Stimulated activated CD4-positive, alpha-beta T cell treated with anti-CD3 and anti-CD28 coated beads, Interleukin-12 subunit alpha, Interleukin-12 subunit beta, amount 100 ng/mL, for 24 hours (primary cell): ENCODE results near the gene ACOX1.

Source experiments
- DNase-seq, 2 experiments: peaks; one replicate each; pipeline ENCODE4 v3.0.0-alpha.2; 2020; ENCODE audit warnings: low read depth in 2 of 2

ACOX1 gene

DNA sequence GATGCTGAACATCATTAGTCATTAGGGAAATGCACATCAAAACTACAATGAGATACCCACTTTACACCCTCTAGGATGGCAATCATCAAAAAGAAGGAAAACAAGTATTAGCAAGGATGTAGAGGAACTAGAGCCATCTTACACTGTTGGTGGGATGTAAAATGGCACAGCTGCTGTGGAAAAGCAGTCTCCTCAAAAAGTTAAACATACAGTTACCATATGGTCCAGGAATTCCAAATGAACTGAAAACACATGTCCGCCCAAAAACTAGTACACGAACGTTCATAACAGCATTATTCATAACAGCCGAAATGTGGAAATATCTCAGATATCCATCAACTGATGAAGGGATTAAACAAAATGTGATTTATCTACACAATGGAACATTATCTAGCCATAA, 45.2 kb downstream of the ACOX1 start:
- DNase-seq: no peak

DNA sequence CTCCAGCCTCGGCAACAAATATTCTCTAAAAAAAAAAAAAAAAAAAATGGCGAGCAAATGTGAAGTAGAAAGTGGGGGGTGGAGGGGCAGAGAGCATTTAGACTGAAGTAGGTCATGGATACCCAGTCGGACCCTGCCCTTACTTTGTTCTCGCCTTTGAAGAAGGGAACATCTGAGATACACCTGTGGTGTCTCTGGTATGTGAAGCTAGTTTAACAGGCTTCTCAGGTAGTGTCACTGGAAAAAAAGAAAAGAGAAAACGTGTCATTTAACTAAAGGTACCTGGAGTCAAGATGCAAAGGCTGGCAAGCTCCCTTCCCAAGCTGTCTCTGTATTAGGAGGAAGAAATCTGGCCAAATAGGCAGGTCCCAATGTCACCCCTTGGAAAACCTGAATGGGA, 46.1 kb downstream of the ACOX1 start:
- DNase-seq: no peak

DNA sequence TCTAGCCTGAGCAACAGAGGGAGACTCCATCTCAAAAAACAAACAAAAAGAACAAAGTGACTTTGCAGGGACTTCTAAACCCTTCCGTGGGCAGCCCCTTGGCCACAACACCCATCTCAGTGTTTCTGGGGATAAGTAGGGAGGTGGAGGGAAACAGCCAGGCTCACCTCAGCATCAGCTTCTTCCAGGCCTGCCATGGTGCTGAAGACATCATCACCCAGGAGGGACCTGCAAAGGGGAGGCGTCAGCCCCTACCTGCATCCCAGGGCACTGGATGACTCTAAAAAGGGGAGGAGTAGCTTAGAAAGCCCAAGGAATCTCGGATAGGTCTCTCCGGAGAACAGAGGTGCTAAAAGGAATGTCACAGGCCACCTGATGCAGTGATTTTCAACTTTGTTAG, 47.9 kb downstream of the ACOX1 start:
- DNase-seq: no peak

DNA sequence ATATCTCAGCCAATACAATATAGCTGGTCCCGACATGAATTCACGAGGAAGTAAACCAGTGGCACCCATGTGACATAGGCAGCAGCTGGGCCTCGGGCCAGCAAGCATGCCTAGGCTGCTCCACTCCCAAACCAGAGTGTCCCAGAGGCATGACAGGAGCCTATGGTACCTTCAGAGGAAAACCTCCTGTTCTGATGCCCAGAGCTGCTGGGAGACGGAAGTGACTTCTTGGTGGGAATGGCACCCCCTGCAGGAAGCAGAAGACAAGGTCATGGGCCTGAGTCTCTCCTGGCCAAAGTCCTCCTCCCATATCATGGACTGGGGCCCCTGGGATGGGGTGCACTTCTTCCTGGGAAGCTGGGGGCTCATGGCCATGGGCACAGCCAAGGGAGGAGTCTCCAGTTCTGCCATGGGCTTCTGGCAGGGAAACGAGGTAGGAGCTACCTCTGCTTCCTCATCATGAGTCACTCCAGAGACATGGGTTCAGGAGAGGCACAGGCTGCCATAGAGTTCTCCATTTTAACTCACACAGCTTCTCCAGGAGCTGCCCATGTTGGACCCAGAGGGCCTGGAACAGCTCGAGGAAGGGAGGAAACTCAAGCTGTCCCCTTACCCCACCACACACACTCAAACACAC, 51.6 kb downstream of the ACOX1 start:
- DNase-seq: no peak

DNA sequence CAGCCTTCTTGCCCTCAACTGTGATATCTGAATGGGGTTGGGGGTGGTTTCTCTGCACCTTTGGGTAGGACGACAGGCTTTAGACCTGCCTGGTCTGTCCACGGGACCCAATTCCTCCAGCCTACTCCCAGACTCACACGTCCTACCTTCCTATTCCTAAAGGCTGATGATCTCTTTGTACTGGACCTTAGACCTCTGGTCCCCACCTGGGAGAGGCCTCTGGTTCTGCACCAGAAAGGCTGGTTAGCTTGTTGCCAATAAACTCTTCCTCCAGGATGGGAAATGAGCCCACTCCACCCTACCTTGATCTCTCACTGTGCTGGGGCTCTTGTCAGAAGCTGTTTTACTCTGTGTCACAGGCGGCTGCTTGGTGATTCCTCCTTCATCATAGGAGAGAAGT, 52.5 kb downstream of the ACOX1 start:
- DNase-seq: no peak

DNA sequence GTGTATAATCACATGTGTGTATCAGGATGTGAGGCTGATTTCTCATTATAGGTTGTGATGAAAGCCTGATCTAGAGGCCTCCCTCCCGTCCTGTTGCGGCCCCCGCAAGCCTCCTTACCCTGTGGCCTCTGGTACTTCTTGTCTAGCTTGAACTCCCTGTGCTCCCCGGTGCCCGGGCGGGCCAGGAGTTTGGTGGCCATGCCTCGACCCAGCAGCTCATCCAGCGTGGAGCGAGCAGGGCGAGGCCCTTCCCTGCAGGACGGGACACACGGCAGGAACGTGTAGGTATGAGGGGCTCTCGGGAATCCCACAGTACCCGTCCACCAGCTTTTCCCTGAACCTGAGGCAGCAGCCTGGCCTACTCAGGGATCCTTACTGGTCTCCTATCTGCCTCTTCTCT, 53.1 kb downstream of the ACOX1 start:
- DNase-seq: no peak

DNA sequence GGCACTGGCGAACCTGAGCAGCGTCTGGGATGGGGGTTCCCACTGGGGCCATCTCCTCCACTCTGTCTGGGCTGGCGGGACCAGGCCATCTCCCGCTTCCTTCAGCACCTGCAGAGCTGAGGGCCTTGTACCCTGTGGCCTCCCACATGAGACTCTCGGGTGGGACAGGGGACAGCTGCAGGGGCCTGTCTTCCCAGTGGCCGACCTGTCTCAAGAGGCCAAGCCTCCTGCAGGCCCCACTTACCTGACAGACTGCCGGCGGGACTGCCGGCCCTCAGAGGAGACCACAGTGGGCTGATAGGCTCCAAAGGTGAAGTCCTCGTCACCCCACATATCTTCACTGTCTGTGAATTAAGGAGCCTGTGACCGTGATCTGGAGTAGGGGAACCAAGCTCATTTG, 53.9 kb downstream of the ACOX1 start:
- DNase-seq: no peak

DNA sequence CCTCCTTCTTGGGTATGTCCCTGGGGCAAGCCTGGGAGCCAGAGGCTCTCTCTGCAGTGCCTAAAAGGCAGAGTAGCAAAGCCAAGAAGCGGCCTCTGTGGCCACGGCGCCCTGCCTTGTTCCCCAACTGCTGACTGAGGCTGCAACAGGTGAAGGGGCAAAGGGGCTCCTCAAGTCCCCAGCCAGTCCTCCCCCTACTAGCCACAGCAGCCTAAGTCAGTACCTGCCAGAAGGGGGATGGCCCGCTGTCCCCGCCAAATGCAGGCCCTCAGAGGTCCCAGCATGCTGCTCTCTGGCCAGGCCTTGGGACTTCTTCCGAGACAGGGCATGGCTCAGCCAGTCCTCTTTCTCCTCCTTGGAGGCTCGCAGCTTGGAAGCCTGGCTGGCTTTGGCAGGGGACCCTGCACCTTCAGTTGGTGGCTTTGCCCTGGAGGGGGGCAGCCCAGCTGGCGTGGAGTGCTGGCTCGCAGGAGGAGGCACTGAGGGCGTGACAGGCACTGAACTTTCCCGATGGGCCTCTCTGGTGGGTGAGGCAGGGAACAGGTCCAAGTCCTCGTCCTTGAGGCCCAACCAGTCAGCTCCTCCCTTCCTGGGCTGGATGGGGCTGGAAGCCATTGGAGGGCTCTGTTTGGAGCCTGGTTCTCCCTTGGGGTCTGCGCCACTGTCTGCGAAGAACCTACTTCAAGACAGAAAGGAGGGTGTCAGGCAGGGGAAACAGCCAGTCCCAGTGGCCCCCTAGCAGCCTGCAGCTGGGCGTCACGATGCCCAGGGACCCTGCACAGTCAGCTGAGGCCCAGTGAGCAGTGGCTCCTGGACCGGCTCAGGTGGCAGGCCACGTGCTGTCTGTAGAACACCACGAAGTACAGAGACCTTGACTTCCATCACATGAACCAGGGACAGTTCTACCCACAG, 55.7 kb downstream of the ACOX1 start:
- no peak for DNase-seq

DNA sequence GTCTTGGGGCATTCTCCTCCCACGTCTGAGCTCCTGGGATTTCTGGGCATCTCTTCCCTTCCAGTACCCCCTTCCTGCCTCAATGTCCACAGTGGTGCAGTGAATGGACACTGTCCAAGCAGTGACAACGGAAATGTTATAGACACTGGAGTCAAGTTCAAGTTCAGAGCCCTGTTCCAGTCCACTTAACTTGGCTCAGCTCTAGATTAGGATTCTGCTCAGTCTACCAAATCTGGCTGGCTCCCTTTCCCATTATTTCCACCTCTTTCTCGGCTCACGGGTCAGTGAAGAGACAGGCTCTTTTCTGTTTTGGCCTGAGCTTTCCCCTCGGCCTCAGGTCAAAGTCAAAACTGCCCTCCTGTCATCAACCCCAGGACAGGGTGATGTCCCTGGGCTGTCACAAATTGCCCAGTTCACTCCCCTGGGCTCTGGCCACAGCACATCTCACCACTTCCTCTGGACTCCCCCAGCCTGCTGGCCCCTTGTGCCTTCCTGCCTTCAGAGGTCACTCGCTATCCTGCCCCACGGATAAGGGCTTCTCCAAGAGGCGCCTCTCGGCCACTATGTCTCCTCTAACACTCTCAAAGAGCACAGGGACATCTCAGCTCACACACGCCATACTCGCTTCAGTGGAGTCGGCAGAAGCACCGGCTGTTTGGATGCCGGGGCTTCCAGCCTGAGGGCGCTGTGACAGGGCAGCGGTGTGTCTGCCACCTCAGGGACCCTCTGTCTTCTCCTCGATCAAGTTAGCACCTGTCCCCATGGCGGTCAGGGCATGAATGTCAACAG, 56.6 kb downstream of the ACOX1 start:
- DNase-seq: no peak

DNA sequence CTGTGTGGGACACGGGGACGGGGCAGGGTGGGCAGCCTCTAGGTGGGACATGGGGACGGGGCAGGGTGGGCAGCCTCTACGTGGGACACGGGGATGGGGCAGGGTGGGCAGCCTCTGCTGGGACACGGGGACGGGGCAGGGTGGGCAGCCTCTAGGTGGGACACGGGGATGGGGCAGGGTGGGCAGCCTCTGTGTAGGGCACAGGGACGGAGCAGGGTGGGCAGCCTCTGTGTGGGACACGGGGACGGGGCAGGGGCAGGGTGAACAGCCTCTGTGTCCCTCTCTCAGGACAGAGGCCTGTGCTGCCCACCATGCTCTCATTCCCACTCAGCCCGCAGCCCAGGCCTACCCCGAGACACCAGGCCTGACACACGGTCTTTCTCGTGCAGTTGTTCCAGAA, 57.4 kb downstream of the ACOX1 start:
- no peak for DNase-seq

DNA sequence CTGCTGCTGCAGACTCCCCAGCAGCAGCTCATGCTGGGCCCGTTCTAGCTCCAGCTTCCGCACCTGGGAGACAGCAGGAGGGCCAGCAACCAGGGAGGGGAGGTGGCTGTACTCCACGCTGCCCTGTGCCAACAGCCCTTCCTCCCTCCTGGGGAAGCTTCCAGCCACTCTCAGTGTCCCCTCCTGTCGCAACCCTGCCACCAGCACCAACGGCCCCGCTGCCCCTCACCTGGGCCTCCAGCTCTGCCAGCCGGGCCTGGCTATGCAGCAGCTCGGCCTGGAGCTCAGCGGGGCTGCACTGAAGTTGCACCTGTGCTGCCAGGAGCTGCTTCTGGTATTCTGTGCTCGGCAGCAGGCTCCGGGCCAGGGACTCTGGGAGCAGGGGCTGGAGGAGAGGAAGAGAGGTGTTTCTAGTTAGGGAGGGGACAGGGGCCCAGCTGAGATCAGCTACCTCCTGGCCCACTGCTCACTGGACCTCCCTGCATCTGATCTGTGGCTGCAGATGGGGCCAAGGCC, 58.9 kb downstream of the ACOX1 start:
- no peak for DNase-seq

DNA sequence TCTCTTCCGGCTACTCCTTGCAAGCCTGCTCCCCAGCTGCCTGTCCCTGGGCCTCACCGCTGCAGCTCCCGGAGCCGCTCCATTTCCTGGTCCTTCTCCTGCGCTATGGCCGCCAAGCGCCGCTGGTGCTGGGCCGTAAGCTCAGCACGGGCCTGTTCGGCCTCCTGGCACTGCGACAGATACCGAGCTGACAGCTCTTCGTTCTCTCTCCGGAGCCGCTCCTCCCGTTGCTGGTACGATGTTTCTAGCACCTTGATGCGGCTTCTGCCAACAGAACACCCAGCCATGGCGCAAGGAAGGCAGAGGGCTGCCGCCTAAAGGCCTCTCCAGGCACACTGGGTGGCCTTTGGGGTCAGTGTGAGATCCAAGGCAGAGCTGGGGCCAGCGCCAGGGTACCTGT, 59.4 kb downstream of the ACOX1 start:
- DNase-seq: no peak

DNA sequence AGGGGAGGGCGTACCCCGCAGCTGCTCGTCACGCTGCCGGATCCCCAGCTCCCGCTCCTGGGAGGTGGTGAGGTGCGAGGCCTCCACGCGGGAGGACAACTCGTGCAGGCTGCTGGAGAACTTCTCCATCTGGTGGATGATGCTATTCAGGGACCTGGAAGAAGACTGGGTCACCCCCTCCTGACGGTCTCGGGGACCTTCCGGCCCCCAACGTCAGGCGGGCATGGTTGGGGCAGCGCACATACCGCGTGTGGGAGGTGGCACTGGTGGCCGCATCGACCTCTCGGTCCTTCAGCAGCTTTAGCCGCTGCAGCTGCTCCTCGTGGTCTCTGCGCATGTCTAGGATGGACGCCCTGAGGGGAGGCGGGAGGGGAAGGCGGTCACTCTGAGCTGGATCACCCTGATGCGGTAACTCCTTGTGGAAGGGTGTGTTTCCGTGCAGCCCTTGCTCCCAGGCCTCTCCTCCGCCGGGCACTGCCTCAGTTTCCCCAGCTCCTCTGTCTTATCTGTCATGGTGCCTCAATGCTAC, 61.0 kb downstream of the ACOX1 start:
- DNase-seq: no peak

DNA sequence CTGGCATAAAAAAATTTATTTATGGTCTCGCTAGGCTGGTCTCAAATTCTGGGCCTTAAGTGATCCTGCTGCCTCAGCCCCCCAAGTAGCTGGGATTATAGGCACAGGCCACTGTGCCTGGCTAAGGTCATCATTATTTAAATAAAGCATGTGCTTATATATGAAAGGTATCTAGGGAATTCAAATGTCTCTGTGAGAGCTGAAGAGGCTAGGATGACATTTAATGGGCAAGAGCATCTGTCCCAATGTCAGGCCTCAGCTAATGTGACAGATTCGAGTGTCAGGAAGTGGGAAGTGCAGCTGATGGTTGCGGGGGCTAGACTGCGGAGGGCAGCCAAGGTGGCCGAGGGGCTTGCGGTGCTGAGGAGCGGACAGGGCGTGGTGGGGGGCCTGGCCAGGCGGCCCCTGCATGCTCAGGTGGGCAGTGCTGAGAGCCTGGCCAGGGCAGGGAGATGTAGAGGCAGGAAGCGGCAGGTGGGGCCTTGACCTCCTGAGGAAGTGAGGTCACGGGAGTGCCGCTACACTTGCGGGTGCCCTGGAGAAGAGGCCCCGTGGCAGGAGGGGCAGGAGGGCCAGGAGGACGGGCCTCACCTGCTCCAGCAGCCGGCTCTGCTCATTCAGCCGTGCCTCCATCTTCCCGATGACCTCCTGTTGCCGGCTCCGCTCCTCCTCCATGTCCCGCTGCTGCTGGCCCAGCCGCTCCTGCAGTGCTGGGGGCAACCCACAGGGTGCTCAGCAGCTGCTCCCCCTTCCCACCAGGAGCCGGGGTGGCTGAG, 61.6 kb downstream of the ACOX1 start:
- DNase-seq: no peak

DNA sequence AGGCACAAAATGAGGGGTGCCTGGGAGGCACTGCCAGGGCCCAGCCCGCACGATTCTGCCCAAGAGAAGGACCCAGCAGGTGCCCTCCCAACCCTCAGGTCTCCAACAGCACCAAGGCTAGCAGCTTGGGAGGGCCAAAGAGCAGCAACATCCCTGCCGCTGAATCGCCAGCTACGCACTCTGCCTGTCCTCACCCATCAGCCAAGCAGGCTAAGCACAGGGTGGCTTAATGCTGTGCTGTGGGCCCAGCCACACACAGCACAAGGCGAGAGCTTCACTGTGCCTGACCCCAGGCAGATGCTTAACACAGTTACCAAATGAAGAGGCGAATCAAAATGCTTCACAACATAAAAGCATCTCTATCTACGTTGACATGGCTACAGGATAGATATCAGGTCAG, 63.7 kb downstream of the ACOX1 start:
- no peak for DNase-seq

DNA sequence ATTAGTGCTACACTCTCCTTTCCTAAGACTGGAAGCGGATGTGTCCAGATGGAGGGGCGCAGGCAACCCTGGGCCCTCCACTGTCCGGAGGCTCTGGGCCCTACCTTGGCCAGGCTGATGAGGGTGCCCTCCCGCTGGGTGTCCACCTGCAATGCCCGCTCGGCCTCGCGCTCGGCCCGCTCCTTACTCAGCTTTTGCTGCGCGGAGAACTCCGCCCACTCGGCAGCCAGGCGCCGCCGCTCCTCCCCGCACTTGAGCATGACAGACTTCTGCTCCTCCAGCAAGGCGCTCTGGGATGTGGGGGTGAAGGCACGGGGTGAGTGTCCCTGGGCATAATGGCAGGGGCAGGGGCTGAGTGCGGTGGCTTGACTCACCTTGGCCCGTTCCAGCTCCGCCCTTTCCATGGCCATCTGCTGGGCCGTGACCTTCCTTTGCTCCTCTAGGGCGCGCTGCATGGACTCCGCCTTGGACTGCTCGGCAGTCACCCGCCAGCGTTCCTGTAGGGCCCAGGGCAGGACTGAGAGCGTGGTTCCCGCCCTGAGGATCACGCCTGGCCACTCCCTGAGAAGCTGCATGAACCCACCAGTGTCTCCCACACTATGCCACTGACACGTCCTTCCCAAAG, 64.2 kb downstream of the ACOX1 start:
- DNase-seq: no peak

DNA sequence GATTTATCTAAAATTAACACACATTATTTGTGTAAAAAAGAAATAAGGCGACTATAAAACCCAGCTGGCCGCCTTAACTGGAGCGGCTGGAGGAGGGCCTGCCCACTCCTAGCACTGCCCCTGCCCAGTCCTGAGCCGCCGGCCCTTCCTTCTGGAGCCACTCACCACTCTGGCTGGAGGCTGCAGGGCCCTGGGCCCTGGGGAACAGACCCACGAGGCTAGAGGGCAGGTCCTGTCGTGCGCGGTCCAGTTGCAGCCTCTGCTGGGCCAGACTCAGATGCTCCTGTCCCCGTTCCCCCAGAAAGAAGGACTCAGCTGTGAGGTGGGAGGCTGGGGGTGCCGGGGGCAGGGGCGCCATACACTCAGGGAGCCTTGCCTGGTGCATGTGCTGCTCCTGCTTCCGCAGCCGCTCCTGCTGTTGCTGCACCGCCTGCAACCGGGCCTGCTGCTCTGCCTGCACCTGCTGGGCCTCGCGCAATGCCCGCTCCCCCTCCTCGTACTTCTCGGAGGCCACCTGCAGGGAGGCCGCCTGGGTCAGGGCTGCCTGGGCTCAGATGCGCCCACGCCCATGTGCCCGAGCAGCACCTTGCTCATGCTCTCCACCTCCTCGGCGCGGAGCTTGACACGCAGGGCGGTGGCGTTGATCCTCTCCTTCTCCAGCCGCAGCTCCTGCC, 65.3 kb downstream of the ACOX1 start:
- DNase-seq: no peak

DNA sequence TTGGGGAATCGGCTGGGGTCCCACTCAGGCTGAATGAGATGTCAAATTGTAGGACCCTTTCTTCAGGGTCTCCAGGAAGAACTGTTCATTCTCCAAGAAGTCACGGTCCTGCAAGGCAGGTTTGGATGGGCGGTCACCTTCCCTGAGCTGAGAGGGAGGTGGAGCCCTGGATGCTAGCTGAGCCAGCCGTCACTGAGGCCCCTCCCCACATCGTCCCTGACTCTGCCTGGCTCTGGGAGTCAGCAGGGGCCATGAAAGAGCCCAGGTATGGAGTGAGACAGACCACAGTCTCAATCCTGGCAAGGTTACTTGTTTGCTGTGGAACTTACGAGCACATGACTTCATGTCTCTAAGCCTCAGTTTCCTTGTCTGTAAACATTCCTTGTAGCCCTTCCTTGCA, 68.3 kb downstream of the ACOX1 start:
- DNase-seq: no peak

DNA sequence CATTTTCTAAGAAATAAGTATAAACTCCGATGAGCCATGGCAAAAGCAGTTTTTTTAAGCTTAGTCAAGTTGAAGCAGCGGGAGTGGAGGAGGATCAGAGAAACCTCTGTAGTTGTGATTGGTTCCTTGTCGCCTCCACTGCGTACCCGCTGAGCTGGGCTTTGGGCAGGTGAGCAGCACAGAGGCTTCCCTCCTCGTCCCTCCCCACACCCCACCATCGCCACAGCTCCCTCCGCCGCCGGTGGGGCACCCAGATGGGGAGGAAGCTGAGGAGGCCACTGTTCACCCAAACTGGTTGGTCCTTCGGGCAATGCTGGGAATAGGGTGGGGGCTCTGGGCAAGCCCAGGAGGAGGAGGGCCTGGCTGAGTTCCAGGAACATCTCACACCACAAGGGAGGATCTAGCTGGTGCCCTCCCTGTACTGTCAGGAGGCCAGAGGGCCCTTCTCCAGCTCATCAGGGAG, 69.1 kb downstream of the ACOX1 start:
- no peak for DNase-seq
